Mesothelial cell of epicardium (in vitro differentiated cells): ENCODE results near the gene MVB12B. TPM values are rescaled to one million over a fixed set of nuclear protein-coding genes. Genes with fewer than 3 reads are reported as not detected.

Source experiments
- DNase-seq, 2 experiments: peaks; one replicate each; pipeline ENCODE4 v3.0.0; 2021; ENCODE audit warnings: low spot score in 2 of 2; ENCODE audit not compliant: unreplicated experiment in 2 of 2
- H3K27ac Mint-ChIP-seq: 2 replicates; pipeline ENCODE4 v1.8.0; 2021; ENCODE audit warnings: mixed read lengths
- H3K27me3 Mint-ChIP-seq: 2 replicates; pipeline ENCODE4 v1.8.0; 2021; ENCODE audit warnings: low read depth, mixed read lengths
- H3K36me3 Mint-ChIP-seq: 2 replicates; pipeline ENCODE4 v1.8.0; 2021; ENCODE audit warnings: mixed read lengths
- H3K4me1 Mint-ChIP-seq: 2 replicates; pipeline ENCODE4 v1.8.0; 2021; ENCODE audit warnings: mixed read lengths
- H3K4me3 Mint-ChIP-seq: 2 replicates; pipeline ENCODE4 v1.8.0; 2021; ENCODE audit warnings: mild to moderate bottlenecking, moderate library complexity, mixed read lengths
- H3K9me3 Mint-ChIP-seq: 2 replicates; pipeline ENCODE4 v1.8.0; 2021; ENCODE audit warnings: mixed read lengths
- total RNA-seq: library from RNA; stranded (reverse); gene quantifications from 3 replicates; pipeline ENCODE4 v1.2.1, GENCODE V29; 2021
- TF ChIP-seq, protein P1 (sequence below): fragments of 200-600 bp; sonication (generic); IDR thresholded peaks from one replicate; pipeline ENCODE4 v1.5.0; 2021; ENCODE audit warnings: antibody characterized with exemption; ENCODE audit not compliant: unreplicated experiment

The MVB12B gene
- total RNA-seq, 1 donor from 2014 or later, result 43.7 TPM

DNA sequence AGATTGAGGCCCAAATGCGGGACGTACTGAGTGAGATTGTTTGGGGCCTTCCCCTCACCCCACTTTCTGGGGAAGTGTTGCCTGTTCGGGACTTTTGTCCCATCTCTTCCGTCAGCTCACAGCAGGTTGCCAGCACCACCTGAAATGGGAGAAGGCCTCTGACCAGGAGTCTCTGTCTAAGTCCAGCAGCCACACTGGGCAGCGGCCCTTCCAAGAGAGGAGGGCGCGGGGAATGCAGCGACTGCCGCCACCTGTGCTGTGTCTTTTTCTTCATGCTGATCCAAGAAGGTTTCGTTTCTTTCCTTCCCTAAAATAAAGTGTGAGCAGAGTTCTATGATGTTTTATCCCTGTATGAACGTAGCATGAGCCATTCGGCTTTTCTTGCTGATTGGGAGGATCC lies 152.9 kb downstream of the MVB12B start:
- H3K9me3 Mint-ChIP-seq, result peaks cover 7% of the 10 kb centered on the region
- DNase-seq, result no peak
- no peak overlapping the region for H3K27ac Mint-ChIP-seq
- peaks cover 24% of the 10 kb centered on the region for H3K36me3 Mint-ChIP-seq
- TF ChIP-seq, protein P1, sequence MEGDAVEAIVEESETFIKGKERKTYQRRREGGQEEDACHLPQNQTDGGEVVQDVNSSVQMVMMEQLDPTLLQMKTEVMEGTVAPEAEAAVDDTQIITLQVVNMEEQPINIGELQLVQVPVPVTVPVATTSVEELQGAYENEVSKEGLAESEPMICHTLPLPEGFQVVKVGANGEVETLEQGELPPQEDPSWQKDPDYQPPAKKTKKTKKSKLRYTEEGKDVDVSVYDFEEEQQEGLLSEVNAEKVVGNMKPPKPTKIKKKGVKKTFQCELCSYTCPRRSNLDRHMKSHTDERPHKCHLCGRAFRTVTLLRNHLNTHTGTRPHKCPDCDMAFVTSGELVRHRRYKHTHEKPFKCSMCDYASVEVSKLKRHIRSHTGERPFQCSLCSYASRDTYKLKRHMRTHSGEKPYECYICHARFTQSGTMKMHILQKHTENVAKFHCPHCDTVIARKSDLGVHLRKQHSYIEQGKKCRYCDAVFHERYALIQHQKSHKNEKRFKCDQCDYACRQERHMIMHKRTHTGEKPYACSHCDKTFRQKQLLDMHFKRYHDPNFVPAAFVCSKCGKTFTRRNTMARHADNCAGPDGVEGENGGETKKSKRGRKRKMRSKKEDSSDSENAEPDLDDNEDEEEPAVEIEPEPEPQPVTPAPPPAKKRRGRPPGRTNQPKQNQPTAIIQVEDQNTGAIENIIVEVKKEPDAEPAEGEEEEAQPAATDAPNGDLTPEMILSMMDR, result no peak
- H3K27me3 Mint-ChIP-seq, result no peaks in the 10 kb centered on the region
- H3K4me1 Mint-ChIP-seq, result peaks cover 20% of the 10 kb centered on the region
- H3K4me3 Mint-ChIP-seq, result no peak overlapping the region

DNA sequence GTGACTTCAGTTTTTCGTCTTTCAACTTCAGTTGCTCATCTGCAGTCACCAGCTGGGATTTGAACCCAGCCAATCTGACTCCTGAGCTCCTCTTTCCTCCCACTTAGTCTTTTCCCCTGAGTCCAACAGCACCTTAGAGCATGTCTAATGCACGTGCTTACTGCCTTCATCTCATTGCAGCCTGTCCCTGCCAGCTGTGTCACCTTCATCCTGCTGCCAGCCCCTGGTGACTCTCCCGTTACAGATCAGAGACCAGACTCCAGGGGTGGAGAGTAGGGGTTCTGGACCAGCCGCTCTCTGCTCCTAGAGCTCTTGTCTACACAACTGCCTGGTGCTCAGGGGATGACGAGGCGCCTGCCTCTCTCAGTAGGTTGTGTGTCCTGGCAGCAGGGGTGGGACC lies 154.2 kb downstream of the MVB12B start:
- H3K27ac Mint-ChIP-seq, result no peak overlapping the region
- no peaks in the 10 kb centered on the region for H3K27me3 Mint-ChIP-seq
- TF ChIP-seq, protein P1, result no peak
- DNase-seq, result no peak
- H3K4me3 Mint-ChIP-seq, result no peak overlapping the region
- H3K9me3 Mint-ChIP-seq, result peaks cover 7% of the 10 kb centered on the region
- peaks cover 14% of the 10 kb centered on the region for H3K4me1 Mint-ChIP-seq
- H3K36me3 Mint-ChIP-seq, result peaks cover 21% of the 10 kb centered on the region

DNA sequence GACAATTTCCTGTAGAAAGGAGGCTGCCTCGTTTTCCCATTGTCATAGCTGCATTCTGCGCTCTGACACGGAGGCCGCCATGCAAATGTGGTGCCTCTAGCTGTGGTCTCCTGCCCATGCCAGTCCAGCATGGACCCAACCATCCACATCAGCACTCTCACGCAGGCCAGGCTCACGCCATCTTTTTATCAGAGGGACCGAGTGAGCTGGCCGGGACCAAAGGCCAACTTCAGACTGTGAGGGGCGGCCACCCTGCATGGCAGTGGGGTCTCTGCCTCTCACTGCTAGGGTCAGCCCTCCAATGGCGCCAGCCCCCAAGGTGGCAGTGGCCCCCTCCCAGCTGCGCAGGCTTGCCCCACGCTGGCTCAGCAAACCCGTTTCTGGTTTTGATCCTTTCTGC lies 155.2 kb downstream of the MVB12B start:
- peaks cover 17% of the 10 kb centered on the region for H3K36me3 Mint-ChIP-seq
- no peak for DNase-seq
- peaks cover 10% of the 10 kb centered on the region for H3K4me1 Mint-ChIP-seq
- peaks cover 6% of the 10 kb centered on the region for H3K9me3 Mint-ChIP-seq
- H3K4me3 Mint-ChIP-seq, result no peak overlapping the region
- no peaks in the 10 kb centered on the region for H3K27me3 Mint-ChIP-seq
- H3K27ac Mint-ChIP-seq, result no peak overlapping the region
- TF ChIP-seq, protein P1, result no peak

DNA sequence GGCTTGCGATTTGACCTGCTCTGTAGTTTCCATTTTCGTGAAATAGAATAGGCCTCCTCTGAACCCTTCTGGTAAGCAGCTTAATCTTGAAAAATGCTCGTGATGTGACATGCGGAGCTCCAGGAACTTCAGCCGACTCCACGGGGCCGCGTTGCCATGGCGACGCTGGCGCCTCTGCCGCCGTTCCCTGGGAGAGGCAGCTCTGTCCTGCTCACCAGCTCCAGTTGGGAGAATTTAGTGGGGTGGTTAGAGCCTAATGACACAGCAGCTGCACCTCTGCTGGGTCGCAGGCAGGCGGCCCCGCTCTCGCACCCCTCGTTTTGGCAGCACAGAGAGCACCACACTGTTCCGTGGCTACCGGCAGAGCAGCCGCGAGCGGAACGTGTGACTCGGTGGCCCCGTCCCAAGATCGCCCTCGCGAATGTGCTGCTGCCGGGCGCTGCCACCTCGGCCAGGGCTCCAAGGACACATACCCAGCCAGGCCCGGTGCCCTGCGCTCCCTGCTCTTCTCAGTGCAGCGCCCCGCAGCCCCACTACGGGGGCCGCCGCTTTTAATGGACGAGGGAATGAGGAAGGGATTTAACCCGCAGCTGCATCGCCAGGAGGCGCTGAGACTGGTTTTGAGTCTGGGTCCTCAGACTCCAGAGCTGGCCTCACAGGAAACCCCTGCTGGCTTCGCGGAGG lies 155.9 kb downstream of the MVB12B start:
- H3K4me1 Mint-ChIP-seq, result peaks cover 10% of the 10 kb centered on the region
- peak overlapping the region; percentile 69 for H3K27ac Mint-ChIP-seq
- peak in 1 of 2 experiments; percentile 73 for DNase-seq
- no peaks in the 10 kb centered on the region for H3K9me3 Mint-ChIP-seq
- no peaks in the 10 kb centered on the region for H3K27me3 Mint-ChIP-seq
- TF ChIP-seq, protein P1, result no peak
- peaks cover 12% of the 10 kb centered on the region for H3K36me3 Mint-ChIP-seq
- peak overlapping the region; percentile 51 for H3K4me3 Mint-ChIP-seq

DNA sequence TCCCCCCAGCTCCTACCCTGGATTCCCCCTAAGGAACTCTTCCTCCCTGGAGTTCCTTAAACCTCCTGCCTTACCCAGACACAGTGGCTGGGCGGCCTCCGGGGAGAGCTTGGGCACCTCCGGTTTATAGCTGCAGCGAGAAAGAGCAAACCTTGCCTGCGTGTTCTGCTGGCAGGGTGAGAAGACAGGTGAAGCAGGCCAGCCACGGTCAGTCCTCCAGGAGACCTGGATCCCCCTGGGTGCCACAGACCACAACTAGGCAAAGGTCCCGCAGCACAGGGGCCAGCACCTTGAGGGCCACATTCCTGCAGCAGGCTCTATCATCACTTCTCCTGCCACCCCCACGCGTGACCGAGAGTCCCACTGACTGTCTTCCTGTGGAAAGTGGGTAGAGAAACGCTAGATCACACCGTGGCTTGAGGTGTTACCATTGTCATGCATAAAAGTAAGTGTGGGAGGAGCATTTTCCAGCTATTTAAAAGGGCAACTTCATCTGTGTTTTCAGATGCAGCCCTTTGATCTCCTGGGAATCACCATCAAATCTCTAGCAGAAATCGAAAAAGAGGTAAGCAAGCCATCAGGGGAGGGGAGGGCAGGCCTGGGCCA lies 156.9 kb downstream of the MVB12B start:
- no peak for DNase-seq
- Mint-ChIP-seq H3K9me3 (no peaks in the 10 kb centered on the region), H3K4me1 (peaks cover 10% of the 10 kb centered on the region), H3K27ac (peak overlapping the region; percentile 21), H3K4me3 (no peak overlapping the region), H3K27me3 (no peaks in the 10 kb centered on the region), H3K36me3 (peaks cover 12% of the 10 kb centered on the region)
- TF ChIP-seq, protein P1, result no peak
